GM19025 (cell line): ENCODE results near the gene TMEM178B.

Source experiments
- ATAC-seq: cut with Tn5 transposase; IDR thresholded peaks from one replicate; pipeline ENCODE4 v1.9.1; 2021; ENCODE audit warnings: mild to moderate bottlenecking, low read depth, moderate library complexity; ENCODE audit not compliant: unreplicated experiment

Gene TMEM178B

GRCh38 chr7:141490474-141490873 is 416.6 kb downstream of the TMEM178B start:
- ATAC-seq, result no peak

- no peak for ATAC-seq
These were observed 421.2 kb downstream of the TMEM178B start for GRCh38 chr7:141495057-141495456.

DNA sequence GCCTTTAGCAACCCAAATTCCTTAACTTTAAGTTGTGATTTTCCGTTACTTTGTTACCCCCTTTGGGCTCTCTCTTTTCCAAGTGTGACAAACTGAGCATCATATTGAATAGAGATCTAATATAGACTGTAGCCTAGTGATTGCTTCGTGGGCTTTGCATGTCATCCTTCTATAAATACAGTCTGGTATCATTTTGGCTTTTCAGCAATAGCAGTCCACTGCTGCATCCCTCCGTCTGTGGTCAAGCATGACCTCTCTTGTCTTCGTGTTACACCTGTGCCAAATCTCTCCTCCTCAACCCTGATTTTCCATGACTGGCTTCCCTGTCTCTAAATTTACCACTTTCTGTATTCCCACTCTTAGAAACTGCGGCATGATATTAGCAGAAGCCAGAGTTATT is 423.5 kb downstream of the TMEM178B start:
- ATAC-seq, result no peak

DNA sequence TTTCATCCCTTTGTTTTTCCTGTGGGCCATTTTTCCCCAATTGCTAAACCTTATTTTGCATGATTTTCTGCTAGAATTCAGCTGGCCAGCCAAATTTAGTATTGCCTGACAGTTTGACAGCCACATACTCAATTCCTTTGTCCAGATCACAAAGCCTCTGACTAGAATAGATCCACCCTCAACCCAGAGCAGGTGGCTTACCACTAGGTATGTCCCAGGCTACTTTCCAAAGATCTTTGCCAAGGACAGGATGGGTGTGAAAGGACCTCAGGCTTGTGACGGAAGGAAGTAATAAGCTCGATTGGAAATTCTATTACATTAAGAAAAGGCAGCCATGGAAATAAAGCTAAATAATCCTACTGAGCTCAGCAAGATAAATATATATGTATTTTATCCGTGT is 426.7 kb downstream of the TMEM178B start:
- no peak for ATAC-seq

DNA sequence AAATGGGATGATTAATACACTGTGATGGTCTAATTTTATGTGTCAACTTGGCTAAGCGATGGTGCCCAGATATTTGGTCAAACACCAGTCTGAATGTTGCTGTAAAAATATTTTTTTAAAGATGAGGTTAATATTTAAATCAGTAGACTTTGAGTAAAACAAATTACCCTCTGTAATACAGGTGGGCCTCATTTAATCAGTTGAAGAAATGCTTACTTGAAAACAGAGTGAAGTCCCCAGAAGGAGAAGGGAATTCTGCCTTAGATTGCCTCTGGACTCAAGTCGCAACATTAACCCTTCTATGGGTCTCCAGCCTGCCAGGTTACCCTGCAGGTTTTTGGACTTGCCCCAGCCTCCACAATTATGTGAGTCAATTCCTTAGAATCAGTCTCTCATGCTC is 427.6 kb downstream of the TMEM178B start:
- no peak for ATAC-seq

DNA sequence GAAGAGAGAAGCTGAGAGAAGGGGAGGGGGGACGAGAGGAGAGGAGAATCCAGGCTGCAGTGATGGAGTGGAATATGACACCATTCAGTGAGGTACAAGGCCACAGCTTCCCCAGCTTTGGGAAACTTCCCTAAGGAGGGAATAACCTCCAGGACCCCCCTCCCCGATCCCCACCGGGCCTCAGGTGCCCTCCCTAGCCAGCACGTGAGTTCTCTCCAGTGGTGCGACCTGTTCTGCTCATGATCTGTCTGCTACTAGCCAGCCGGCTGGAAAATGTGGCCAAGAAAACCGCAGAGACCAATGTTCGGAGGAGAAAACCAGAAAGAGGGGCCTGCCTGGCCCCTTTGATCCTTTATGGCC is 437.4 kb downstream of the TMEM178B start:
- no peak for ATAC-seq

DNA sequence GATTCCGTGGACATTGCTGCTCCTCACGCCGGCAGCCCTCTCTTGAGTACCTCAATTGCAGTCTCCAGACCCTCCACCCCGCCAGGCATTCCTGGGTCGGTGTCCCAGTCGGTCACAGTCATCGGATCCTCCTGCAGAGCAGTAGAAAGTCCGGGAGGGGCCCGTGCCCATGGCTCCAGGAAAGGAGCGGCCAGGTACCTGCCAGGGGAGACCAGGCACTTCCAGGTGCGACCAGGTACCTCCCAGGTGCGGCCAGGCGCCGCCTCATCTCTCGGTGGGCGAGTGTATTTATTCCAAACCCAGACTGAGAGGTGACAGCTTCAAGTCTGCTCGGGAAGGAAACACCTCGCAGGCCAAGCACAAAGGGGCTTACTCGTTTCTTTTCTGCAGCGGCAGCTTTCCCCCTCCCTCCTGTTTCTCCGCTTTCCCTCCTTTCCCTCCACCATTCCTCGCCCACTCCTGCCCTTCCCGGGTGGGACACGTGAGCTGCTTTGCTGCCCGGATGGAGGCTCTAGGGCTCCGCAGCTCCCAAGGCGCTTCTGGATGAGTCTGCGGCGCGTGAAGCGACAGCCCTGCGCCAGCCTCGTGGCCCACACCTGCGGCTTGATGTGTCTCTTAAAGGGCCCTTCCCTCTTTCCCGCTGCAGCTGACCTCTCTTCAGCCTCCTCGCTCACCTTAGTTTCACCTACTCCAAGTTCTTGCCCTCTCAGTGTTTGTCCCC is 438.0 kb downstream of the TMEM178B start:
- no peak for ATAC-seq

GRCh38 chr7:141512597-141512996 is 438.7 kb downstream of the TMEM178B start:
- no peak for ATAC-seq

DNA sequence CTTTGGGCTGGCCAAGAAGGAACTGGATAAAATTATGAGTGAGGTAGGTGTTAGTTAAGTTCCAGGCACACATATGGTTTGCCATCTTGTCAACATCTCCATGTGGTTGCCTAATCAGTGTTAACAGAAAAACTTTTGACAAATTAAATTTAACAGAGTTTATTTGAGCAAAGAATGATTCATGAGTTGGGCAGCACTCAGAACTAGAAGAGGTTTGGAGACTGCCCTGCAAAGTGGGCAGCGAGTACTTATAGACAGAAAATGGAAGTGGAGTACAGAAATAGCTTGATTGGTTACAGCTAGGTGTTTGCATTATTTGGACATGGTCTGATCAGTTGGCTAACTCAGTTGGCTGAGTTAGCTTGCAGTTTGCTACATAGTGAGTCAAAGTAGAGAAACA is 439.9 kb downstream of the TMEM178B start:
- ATAC-seq, result no peak

DNA sequence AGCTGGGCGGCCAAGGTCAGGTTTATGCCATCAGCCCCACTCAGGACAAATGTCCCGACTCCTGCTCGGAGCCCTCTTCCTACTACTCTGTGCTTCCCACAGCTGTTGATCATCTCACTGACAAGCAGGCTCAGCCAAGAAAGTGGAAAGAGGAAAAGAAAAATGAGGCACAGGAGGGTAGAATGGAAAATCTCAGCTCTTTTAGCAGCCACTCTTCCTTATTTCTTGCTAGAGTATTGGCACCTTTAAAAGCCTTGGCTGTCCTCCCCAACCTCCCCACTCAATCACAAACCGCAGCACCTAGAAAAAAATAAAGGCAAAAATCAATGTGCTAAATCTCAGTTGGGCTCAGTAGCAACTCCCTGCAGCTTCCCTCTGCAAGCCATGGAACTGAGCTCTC is 442.1 kb downstream of the TMEM178B start:
- no peak for ATAC-seq

DNA sequence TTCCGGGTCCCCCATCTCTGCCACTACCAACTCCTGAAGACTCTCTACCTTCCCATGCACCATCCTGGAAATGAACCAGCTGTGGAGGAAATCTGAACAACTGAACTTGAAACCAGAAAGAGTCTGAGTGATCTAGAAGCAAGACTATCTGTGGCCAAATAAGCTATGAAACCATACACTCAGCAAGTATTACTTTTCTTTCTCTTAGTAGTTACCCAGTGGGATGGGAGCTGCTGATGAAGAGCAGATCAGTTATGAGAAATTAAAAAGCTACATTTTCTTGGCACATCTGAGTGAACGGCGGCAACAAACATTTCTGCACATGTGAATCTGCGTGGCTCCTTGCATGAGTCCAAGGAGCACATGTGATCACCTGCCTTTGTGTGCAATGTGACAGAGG is 445.8 kb downstream of the TMEM178B start:
- no peak for ATAC-seq

GRCh38 chr7:141522657-141523342 is 448.9 kb downstream of the TMEM178B start:
- no peak for ATAC-seq

- no peak for ATAC-seq
These were observed 452.2 kb downstream of the TMEM178B start for GRCh38 chr7:141525973-141526514.

DNA sequence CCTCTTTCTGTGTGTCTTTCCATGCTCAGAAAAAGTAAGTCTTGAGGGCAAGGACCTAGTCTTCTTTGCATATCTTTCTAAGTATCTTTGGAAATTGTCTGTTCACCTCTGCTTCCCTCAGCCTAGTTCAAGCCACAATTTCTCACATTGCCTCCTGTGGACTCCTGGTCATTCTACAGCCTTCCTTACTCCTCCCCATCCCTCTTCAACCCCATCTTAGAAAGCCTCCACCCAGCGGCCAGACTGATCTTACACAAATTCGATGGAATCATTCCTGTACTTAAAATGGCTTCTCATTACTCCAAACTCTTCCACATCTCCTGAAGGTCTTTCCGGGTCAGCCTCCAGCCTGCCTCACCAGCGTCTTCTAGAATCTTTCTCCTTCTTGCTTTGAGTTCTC is 453.2 kb downstream of the TMEM178B start:
- ATAC-seq, result no peak

- ATAC-seq, result no peak
These were observed 454.5 kb downstream of the TMEM178B start for GRCh38 chr7:141528399-141528798.
